ENCODE data around the gene MAP2K5.
"Not testable (repeated sequence)": the region's sequence is repeated elsewhere in the genome, so short reads cannot be mapped to it uniquely, and the experiment has no call there.

Gene MAP2K5

GRCh38 chr15:67585681-67586080 is 43.2 kb downstream of the MAP2K5 start:
- Histone ChIP-seq H3K4me3 (no peak overlapping the region), H3K27ac (no peak overlapping the region)

- Histone ChIP-seq H3K4me3 (no peak overlapping the region), H3K27ac (no peak overlapping the region)
Measured at GRCh38 chr15:67587331-67587730, 44.8 kb downstream of the MAP2K5 start.

- H3K27ac ChIP-seq: no peak overlapping the region
Measured at GRCh38 chr15:67587754-67588153, 45.3 kb downstream of the MAP2K5 start.

GRCh38 chr15:67590191-67590590 is 47.7 kb downstream of the MAP2K5 start:
- H3K27ac ChIP-seq: no peak overlapping the region

More at GRCh38 chr15:67587754-67588153, 45.3 kb downstream of the MAP2K5 start:
- no peak overlapping the region for H3K4me3 ChIP-seq

GRCh38 chr15:67592245-67592644 is 49.7 kb downstream of the MAP2K5 start:
- no peak overlapping the region for H3K27ac ChIP-seq
- H3K4me3 ChIP-seq: no peak overlapping the region

More at GRCh38 chr15:67590191-67590590, 47.7 kb downstream of the MAP2K5 start:
- H3K4me3 ChIP-seq: no peak overlapping the region

- H3K4me3 ChIP-seq: no peak overlapping the region
- H3K27ac ChIP-seq: no peak overlapping the region
Measured at GRCh38 chr15:67593562-67593961, 51.1 kb downstream of the MAP2K5 start.

GRCh38 chr15:67594770-67595169 is 52.3 kb downstream of the MAP2K5 start:
- Histone ChIP-seq H3K4me3 (no peak overlapping the region), H3K27ac (no peak overlapping the region)

- Histone ChIP-seq H3K4me3 (no peak overlapping the region), H3K27ac (no peak overlapping the region)
Measured at GRCh38 chr15:67595572-67595971, 53.1 kb downstream of the MAP2K5 start.

- Histone ChIP-seq H3K4me3 (no peak overlapping the region), H3K27ac (no peak overlapping the region)
Measured at GRCh38 chr15:67601073-67601472, 58.6 kb downstream of the MAP2K5 start.

- Histone ChIP-seq H3K27ac (no peak overlapping the region), H3K4me3 (no peak overlapping the region)
Measured at GRCh38 chr15:67603063-67603462, 60.6 kb downstream of the MAP2K5 start.

- no peak overlapping the region for H3K4me3 ChIP-seq
- H3K27ac ChIP-seq: no peak overlapping the region
Measured at GRCh38 chr15:67605871-67606270, 63.4 kb downstream of the MAP2K5 start.

- Histone ChIP-seq H3K4me3 (no peak overlapping the region), H3K27ac (no peak overlapping the region)
Measured at GRCh38 chr15:67606742-67607141, 64.2 kb downstream of the MAP2K5 start.

GRCh38 chr15:67607329-67607728 is 64.8 kb downstream of the MAP2K5 start:
- no peak overlapping the region for H3K4me3 ChIP-seq
- no peak overlapping the region for H3K27ac ChIP-seq

- no peak overlapping the region for H3K4me3 ChIP-seq
- no peak overlapping the region for H3K27ac ChIP-seq
Measured at GRCh38 chr15:67607959-67608637, 65.6 kb downstream of the MAP2K5 start.

- Histone ChIP-seq H3K4me3 (no peak overlapping the region), H3K27ac (no peak overlapping the region)
Measured at GRCh38 chr15:67608638-67608959, 66.1 kb downstream of the MAP2K5 start.

GRCh38 chr15:67611370-67612369 is 69.2 kb downstream of the MAP2K5 start:
- H3K4me3 ChIP-seq: no peak overlapping the region
- H3K27ac ChIP-seq: no peak overlapping the region

GRCh38 chr15:67613211-67613610 is 70.7 kb downstream of the MAP2K5 start:
- no peak overlapping the region for H3K27ac ChIP-seq
- H3K4me3 ChIP-seq: no peak overlapping the region

- no peak overlapping the region for H3K27ac ChIP-seq
- H3K4me3 ChIP-seq: no peak overlapping the region
Measured at GRCh38 chr15:67613708-67614107, 71.2 kb downstream of the MAP2K5 start.

- not testable (repeated sequence) for H3K27ac ChIP-seq, H3K4me3 ChIP-seq
Measured at GRCh38 chr15:67615131-67615534, 72.6 kb downstream of the MAP2K5 start.

- H3K27ac ChIP-seq: no peak overlapping the region
- H3K4me3 ChIP-seq: no peak overlapping the region
Measured at GRCh38 chr15:67618297-67618696, 75.8 kb downstream of the MAP2K5 start.

- Histone ChIP-seq H3K4me3 (no peak overlapping the region), H3K27ac (no peak overlapping the region)
Measured at GRCh38 chr15:67622110-67622509, 79.6 kb downstream of the MAP2K5 start.

Measured in skin epidermis (tissue), 12 donors.